T-helper 1 cell treated with Interleukin-12 subunit alpha and Interleukin-12 subunit beta and Interleukin-4 antibody, amounts not matched to agents 30 μg/mL and 1 μg/mL, for 36 hours (primary cell): ENCODE results near the gene MRPL11.

Source experiments
- H3K27ac Mint-ChIP-seq: one replicate; pipeline ENCODE4 v1.8.0; 2021; ENCODE audit warnings: mild to moderate bottlenecking, mixed read lengths
- H3K27me3 Mint-ChIP-seq: one replicate; pipeline ENCODE4 v1.8.0; 2021; ENCODE audit warnings: low read depth, mixed read lengths
- H3K36me3 Mint-ChIP-seq: one replicate; pipeline ENCODE4 v1.8.0; 2021; ENCODE audit warnings: low read depth, mixed read lengths
- H3K4me1 Mint-ChIP-seq: one replicate; pipeline ENCODE4 v1.8.0; 2021; ENCODE audit warnings: low read depth, mixed read lengths
- H3K4me3 Mint-ChIP-seq: one replicate; pipeline ENCODE4 v1.8.0; 2021; ENCODE audit warnings: mild to moderate bottlenecking, moderate library complexity, mixed read lengths
- H3K9me3 Mint-ChIP-seq: one replicate; pipeline ENCODE4 v1.8.0; 2021; ENCODE audit warnings: mixed read lengths

MRPL11 gene

DNA sequence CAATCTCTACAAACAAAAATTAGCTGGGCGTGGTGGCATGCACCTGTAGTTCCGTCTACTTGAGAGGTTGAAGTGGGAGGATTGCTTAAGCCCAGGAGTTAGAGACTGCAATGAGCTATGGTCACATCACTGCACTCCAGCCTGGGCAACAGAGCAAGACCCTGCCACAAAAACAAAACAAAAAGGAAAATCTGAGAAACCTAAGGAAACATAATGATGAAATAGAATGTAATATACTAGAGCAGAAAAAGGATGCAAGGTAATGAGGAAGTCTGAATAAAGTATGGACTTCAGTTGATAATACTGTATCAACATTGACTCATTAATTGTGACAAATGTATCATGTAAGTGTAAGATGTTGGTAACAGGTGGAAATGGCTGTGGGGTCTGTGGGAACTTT lies 9.7 kb downstream of the MRPL11 start:
- Mint-ChIP-seq H3K27me3 (no peaks in the 10 kb centered on the region), H3K36me3 (peaks cover 2% of the 10 kb centered on the region), H3K9me3 (no peaks in the 10 kb centered on the region), H3K27ac (no peak overlapping the region), H3K4me3 (no peak overlapping the region), H3K4me1 (peaks cover 2% of the 10 kb centered on the region)

DNA sequence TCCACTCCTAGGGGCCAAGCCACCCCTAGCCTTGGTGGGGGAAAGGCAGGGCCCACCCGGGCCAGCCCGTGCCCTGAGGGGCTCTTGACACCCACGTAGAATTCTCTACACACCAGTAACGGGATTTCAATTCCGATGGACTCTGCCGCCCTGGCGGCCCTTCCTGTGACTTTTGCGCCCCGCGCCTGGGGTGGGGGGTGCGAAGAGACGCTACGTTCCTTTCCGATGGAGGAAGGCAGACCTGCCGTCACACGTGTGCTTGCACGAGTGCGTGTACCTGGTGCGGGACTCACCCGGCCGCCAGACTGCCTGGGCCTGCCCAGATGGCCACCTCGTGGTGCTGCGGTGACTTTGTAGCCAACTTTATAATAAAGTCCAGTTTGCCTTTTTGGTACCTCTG lies 12.3 kb downstream of the MRPL11 start:
- H3K4me1 Mint-ChIP-seq, result peaks cover 2% of the 10 kb centered on the region

DNA sequence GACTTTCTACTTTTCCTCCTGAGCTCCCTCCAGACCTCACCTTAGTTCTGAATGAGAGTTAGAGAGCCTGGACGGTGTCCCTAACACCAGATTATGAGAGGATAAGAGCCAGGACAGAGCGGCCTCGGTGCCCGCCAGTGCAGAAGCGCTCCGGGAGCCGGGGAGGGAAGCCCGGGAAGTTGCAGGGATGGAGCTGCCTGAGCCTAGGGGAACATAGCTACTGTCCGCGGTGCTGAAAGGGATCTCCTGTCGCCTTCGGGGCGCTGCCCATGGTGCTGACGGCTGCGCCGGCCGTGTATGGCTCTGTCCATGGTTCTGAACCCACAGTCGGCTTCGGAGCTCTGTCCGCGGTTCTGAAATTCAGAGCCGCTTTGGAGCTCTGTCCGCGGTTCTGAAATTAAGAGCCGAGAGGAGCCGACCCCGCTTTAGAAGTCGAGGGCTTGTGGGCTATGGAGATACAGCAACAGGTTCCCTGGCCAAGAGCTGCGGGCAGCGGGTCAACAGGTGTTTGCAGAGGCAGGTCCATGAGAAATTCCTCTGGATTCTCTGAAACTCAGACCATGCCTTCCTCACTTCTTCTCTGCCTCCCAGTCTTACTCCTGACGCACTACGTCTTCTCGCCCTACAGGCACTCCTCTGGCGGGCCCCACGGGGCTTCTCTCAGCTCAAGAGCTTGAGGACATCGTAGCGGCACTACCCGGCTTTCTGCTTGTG lies 17.0 kb downstream of the MRPL11 start:
- Mint-ChIP-seq H3K4me1 (peaks cover 7% of the 10 kb centered on the region), H3K36me3 (no peaks in the 10 kb centered on the region), H3K27ac (peak overlapping the region; percentile 5), H3K27me3 (peaks cover 31% of the 10 kb centered on the region), H3K4me3 (no peak overlapping the region), H3K9me3 (peaks cover 7% of the 10 kb centered on the region)

More for the DNA sequence above, 12.3 kb downstream of the MRPL11 start:
- Mint-ChIP-seq H3K9me3 (peaks cover 4% of the 10 kb centered on the region), H3K27me3 (peaks cover 8% of the 10 kb centered on the region), H3K36me3 (no peaks in the 10 kb centered on the region), H3K27ac (no peak overlapping the region), H3K4me3 (no peak overlapping the region)

DNA sequence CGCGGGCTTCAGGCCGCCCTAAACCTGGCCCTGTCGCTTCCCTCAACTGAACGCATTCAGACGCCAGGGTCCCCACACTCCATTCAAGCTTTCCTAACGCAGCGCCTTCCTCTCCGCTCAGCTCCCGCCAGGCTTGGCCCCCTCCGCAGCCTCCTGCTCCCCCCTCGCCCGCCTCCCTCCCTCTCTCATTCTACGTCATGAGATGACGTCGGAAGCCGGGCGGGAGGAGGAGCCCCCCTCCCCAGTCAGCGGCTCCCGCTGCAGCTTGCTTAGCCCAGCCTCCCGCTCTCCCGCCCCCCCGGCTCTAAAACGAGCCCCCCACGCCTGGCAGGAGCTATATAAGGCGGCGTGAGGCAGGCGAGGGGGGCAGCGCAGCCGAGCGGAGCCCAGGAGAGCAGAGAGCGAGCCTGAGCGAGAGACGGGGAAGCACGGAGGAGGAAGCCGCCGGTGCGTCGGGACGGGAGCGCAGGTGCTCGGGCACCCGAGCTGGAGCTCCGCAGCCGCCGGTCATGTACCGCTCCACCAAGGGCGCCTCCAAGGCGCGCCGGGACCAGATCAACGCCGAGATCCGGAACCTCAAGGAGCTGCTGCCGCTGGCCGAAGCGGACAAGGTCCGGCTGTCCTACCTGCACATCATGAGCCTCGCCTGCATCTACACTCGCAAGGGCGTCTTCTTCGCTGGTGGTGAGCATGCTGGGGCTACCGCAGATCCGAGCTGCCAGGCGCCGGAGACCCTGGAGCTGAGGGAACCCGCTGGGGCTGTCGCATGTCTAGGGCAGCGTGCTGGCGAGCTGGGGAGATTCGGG lies 17.8 kb downstream of the MRPL11 start, which contains the start of gene NPAS4:
Gene NPAS4, plus strand, starts transcription at position 365 of the 806 bp plus-strand sequence. Its CDS starts 145 bp downstream, at position 510.
- no peak within 1 kb of the TSS for H3K4me3 Mint-ChIP-seq

DNA sequence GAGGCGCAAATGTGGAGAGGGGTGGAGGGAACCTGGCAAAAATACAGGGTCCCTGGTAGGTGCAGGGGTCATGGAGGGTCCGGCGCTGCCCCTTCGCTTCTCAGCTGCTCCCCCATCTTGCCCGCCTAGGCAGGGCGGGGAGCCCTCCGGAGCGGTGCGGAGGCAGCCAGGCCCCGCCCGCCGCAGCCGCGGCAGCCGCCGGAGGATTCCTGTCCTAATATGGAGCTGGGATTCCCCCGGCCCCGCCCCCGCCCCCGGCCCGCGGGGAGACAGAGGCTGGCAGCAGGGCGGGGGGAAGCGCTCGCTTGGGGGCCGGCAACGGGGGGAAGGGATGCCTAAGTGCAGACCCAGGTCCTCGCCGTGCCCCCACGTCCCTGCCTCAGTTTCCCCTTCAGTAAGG lies 18.8 kb downstream of the MRPL11 start:
- Mint-ChIP-seq H3K36me3 (no peaks in the 10 kb centered on the region), H3K9me3 (peaks cover 7% of the 10 kb centered on the region)

More for the DNA sequence above, 17.8 kb downstream of the MRPL11 start, which contains the start of gene NPAS4:
- Mint-ChIP-seq H3K27me3 (peaks cover 34% of the 10 kb centered on the region), H3K9me3 (peaks cover 7% of the 10 kb centered on the region), H3K36me3 (no peaks in the 10 kb centered on the region), H3K27ac (peak within 1 kb of the TSS; percentile 5), H3K4me1 (peaks cover 7% of the 10 kb centered on the region)

DNA sequence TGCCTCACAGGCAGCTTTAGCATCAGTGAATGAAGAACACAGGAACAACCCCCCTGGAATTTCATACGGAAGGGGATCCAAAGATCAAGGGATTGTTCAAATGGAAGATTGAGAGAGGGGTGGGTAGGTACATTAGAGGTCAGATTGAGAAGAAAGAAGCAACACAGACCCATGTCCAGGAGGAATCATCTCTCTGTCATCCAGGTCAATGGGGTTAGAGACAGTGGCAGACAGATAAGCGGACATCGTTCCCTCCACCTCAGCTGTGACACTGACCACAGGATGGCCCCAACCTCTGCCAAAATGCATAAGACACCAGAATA lies 19.7 kb downstream of the MRPL11 start:
- Mint-ChIP-seq H3K27ac (peak overlapping the region; percentile 8), H3K27me3 (peaks cover 46% of the 10 kb centered on the region), H3K4me3 (no peak overlapping the region), H3K9me3 (peaks cover 7% of the 10 kb centered on the region), H3K4me1 (peaks cover 7% of the 10 kb centered on the region), H3K36me3 (no peaks in the 10 kb centered on the region)

More for the DNA sequence above, 18.8 kb downstream of the MRPL11 start:
- Mint-ChIP-seq H3K27ac (no peak overlapping the region), H3K4me1 (peaks cover 7% of the 10 kb centered on the region), H3K4me3 (no peak overlapping the region), H3K27me3 (peaks cover 39% of the 10 kb centered on the region)

DNA sequence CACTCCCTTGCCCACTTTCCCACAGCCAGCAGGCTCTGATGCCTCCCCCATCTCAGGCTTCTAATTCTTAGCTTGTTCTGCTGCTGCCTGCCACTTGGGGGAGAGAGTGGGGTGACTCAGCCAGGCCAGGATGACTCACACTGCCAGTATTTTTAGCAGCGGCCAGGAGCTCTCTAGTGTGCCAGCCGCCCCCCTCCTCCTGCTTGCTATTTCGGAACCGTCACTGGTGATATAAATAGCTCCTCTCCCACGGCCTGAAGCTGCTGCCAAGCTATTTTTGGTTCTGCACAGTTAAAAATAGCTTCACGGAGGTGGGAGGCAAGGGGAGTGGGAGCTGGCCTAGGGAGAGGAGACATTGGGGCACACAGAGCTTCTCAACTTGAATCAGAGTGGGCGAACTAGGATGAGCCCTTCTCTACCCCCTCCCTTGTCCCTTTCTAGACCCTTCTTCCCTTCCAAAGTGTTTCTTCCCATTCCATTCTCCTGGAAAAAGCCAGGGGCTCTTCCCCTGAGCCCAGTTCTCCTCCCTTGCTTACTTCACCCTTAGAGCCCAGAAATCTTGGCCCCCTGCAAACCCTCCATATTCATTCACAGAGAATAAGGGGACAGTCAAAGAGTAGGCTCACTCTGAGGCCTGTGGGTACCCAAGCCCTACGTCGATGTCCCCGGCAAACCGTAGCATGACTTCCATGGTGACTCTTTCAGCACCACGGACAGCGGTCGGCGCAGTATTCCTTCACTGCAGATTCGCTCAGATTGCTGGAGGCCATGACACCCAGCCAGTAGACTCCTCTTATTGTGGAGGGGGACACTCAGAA lies 20.3 kb downstream of the MRPL11 start:
- Mint-ChIP-seq H3K27ac (peak overlapping the region; percentile 8), H3K4me1 (peaks cover 7% of the 10 kb centered on the region), H3K27me3 (peaks cover 46% of the 10 kb centered on the region), H3K4me3 (no peak overlapping the region), H3K36me3 (no peaks in the 10 kb centered on the region), H3K9me3 (peaks cover 7% of the 10 kb centered on the region)

DNA sequence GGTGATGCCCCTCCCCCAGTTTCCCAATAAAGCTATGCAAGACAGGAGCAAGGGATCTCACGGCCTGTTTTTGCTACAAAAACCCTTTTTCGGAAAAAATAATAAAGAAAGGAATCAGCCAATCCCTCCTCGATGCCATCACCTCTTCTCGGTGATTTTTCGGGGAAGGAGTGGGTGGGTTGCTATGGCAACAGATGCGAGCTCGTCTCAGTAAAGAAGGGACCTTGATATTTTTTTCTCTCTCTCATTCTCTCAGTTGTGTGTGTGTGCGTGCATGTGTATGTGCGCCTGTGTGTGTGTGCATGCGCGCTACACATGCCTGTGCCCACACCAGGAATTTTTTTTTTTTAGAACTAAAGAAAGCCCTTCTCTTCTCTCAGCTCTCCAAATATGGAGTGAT lies 21.6 kb downstream of the MRPL11 start:
- H3K36me3 Mint-ChIP-seq, result no peaks in the 10 kb centered on the region
- H3K27me3 Mint-ChIP-seq, result peaks cover 47% of the 10 kb centered on the region
- no peak overlapping the region for H3K4me3 Mint-ChIP-seq

DNA sequence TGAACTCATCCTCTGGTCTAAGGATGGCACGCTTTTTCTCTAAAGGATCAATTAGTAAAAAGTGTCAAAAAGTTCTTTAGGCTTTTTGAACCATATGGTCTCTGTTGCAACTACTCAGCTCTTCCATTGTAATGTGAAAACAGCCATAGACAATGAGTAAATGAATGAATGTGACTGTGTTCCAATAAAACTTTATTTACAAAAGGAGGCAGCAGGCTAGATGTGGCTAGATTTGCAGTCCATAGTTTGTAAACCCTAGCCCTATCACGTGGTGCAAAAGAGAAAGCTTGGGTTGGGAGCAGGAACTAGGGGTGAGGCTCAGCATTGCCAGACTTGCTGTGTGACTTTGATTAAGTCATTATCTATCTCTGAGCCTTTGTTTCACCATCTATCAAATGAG lies 23.2 kb downstream of the MRPL11 start:
- Mint-ChIP-seq H3K36me3 (no peaks in the 10 kb centered on the region), H3K4me3 (no peak overlapping the region), H3K27me3 (peaks cover 39% of the 10 kb centered on the region), H3K4me1 (peaks cover 9% of the 10 kb centered on the region), H3K27ac (no peak overlapping the region), H3K9me3 (peaks cover 3% of the 10 kb centered on the region)

More for the DNA sequence above, 21.6 kb downstream of the MRPL11 start:
- no peak overlapping the region for H3K27ac Mint-ChIP-seq
- H3K9me3 Mint-ChIP-seq, result peaks cover 3% of the 10 kb centered on the region
- peaks cover 9% of the 10 kb centered on the region for H3K4me1 Mint-ChIP-seq

DNA sequence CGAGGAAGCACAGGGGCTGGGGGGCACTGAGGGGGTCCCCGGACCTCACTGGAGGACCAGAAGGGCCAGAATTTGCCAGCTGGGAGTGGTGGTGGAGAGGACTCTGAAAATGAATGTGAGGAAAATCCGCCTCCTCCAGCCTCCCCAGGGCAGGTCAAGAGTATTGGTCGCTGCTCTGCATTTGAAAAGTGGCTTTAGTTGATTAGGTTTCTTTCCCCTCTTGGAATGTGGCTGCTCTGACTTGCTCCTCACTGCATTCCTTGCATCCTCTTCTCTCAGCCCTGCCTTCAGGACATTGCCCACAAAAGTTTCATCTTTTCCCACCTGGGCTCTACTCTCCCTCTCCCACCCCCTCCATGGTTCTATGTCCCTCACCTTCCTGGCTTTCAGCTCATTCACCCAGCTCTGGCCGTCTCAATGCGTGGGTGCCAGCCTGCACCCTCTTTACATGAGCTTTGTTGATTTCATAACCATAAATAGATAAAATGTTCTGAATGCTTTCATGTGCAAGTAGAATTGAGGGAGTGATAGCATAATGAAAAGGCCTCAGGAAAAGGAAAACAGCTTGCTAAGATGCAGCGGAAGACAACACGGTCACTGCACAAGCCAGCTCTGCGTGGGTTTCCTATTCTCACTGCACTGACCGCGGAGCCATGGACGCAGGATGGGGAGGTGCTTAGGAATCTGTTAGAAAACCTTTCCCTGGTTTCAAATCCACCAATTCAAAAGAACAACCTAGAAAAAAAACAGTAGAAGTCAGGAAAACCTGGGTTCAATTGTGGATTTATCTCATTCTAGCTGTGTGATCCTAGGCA lies 24.3 kb downstream of the MRPL11 start:
- no peaks in the 10 kb centered on the region for H3K36me3 Mint-ChIP-seq
- H3K4me1 Mint-ChIP-seq, result peaks cover 9% of the 10 kb centered on the region
- H3K27ac Mint-ChIP-seq, result no peak overlapping the region
- peaks cover 36% of the 10 kb centered on the region for H3K27me3 Mint-ChIP-seq
- H3K4me3 Mint-ChIP-seq, result no peak overlapping the region
- H3K9me3 Mint-ChIP-seq, result peaks cover 3% of the 10 kb centered on the region

DNA sequence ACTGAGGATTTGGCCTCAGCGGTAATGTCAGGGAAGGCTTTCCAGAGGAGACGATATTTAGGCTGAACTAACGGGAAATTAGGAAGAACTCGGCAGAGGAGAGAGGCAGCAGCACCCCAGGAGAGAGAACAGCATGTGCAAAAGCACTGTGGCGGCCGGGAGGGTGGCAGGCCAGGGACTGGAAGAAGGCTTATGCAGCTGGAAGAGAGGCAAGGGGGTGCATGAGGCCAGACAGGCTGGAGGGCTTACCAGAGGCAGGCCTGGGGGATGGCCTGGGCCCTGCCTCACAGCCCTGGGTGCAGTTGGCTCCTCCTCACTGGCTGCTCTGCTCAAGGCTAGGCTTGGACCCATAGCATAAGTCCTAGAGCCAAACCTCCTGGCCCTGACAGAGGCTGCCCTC lies 25.5 kb downstream of the MRPL11 start:
- H3K27ac Mint-ChIP-seq, result no peak overlapping the region
- no peaks in the 10 kb centered on the region for H3K9me3 Mint-ChIP-seq
- H3K36me3 Mint-ChIP-seq, result no peaks in the 10 kb centered on the region
- peaks cover 7% of the 10 kb centered on the region for H3K4me1 Mint-ChIP-seq
- H3K4me3 Mint-ChIP-seq, result no peak overlapping the region
- H3K27me3 Mint-ChIP-seq, result peaks cover 27% of the 10 kb centered on the region

DNA sequence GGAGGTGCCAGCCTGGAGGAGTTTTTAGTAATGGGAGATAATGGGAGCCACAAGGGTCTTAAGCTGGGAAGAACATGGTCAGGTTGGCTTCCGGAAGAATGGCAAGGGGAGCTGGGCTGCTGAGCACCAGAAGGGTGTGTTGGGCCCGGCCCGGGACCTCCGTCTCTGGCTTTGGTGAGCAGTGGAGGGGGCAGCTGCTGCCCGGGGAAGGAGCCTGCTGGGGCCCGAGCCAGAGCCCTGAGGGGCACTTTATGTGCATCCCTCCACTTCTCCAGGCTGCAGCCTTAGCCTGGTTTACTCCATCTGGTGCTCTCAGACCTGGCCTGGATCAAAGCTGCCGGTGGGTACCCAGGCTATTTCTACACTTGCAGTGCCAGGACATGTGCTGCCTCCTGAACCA lies 26.5 kb downstream of the MRPL11 start:
- Mint-ChIP-seq H3K9me3 (no peaks in the 10 kb centered on the region), H3K27me3 (peaks cover 22% of the 10 kb centered on the region), H3K36me3 (no peaks in the 10 kb centered on the region), H3K27ac (no peak overlapping the region), H3K4me1 (peaks cover 4% of the 10 kb centered on the region), H3K4me3 (no peak overlapping the region)

DNA sequence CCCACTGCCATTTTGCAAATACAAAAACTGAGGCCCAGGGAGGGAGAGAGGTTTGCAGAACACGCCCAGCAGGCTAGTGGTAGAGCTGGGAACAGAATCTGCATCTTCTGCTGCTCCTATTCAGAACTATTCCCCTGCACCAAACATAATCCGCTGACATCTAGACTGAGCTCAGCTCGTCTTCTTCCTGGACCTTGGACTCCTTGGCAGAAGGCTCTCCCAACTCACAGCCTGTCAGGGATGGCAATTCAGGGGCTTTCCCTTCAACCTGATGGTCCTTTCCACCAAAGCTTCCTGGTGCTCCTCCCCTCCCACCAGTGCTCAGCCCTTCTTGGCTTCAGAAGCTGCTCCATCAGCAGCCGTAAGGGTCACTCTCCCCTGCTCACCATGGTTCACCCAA lies 27.3 kb downstream of the MRPL11 start:
- Mint-ChIP-seq H3K27ac (no peak overlapping the region), H3K36me3 (no peaks in the 10 kb centered on the region), H3K27me3 (peaks cover 22% of the 10 kb centered on the region), H3K9me3 (no peaks in the 10 kb centered on the region), H3K4me3 (peak overlapping the region; percentile 9), H3K4me1 (peaks cover 4% of the 10 kb centered on the region)

DNA sequence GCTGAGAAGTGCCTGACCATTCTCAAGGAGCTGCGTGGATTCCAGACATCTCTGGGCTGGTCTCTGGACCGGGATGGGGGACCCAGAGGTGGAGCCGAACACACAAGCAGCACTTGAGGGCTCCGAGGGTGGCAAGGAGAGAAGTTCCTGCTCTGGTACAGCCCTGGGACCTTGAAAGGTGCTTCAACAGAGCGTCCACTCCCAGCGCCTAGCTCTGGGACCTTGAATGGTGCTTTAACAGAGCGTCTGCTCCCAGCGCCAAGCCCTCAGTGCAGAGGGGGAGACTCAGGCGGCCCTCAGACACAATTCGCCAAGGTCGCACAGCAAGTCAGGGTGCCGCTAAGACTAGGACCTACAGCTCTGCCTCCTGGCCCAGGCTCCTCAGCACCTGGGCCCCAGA lies 28.5 kb downstream of the MRPL11 start:
- no peaks in the 10 kb centered on the region for H3K36me3 Mint-ChIP-seq
- peaks cover 4% of the 10 kb centered on the region for H3K4me1 Mint-ChIP-seq
- peaks cover 26% of the 10 kb centered on the region for H3K27me3 Mint-ChIP-seq
- no peaks in the 10 kb centered on the region for H3K9me3 Mint-ChIP-seq
- no peak overlapping the region for H3K27ac Mint-ChIP-seq
- H3K4me3 Mint-ChIP-seq, result peak overlapping the region; percentile 40
